H1 (cell line): Measurements from ENCODE around the gene RAB9B. TPM values are rescaled to one million over a fixed set of nuclear protein-coding genes. Genes with fewer than 3 reads are reported as not detected.

ENCODE experiments used
- ASH2L ChIP-seq: fragments of 200-600, 300-600 bp; sonication (generic); IDR thresholded peaks from one replicate; pipeline ENCODE4 v1.7.1; 2017; ENCODE audit warnings: low read length
- ATF2 ChIP-seq: IDR thresholded peaks from 2 replicates; pipeline ENCODE4 v1.6.1; 2012; ENCODE audit warnings: low read length, inconsistent platforms
- EP300 ChIP-seq, 2 experiments: IDR thresholded peaks; 1 replicate in 1 of 2; 2 replicates in 1 of 2; pipeline ENCODE4 v1.6.1; 2011 to 2012; ENCODE audit warnings: low read depth in 2 of 2, low read length in 2 of 2, mild to moderate bottlenecking in 2 of 2, borderline replicate concordance in 1 of 2, inconsistent platforms in 1 of 2, moderate library complexity in 1 of 2
- JUND ChIP-seq: IDR thresholded peaks from 2 replicates; pipeline ENCODE4 v1.6.1; 2011; ENCODE audit warnings: mild to moderate bottlenecking, improper control_type of control experiment, low read length
- POU5F1 ChIP-seq: IDR thresholded peaks from 2 replicates; pipeline ENCODE4 v1.6.1; 2011; ENCODE audit warnings: low read depth, mild to moderate bottlenecking, low read length, moderate library complexity
- RNF2 ChIP-seq: fragments of 200-900, 300-1000 bp; sonication (generic); IDR thresholded peaks from 2 replicates; pipeline ENCODE4 v1.7.1; 2016; ENCODE audit warnings: borderline replicate concordance, low read depth, mild to moderate bottlenecking, antibody characterized with exemption, low read length; ENCODE audit not compliant: poor library complexity, severe bottlenecking; ENCODE audit errors: missing control alignments
- TCF12 ChIP-seq: IDR thresholded peaks from 2 replicates; pipeline ENCODE4 v1.6.1; 2011; ENCODE audit warnings: low read depth, mild to moderate bottlenecking, low read length
- polyA plus RNA-seq, 7 experiments: library from polyadenylated mRNA; depleted of rRNA in 3 of 7; stranded (reverse) in 5 of 7; unstranded in 2 of 7; fragments of >200 nt in 5 of 7; fragments of 200-250 nt in 2 of 7; gene quantifications; 1 replicate in 5 of 7; 2 replicates in 1 of 7; 4 replicates in 1 of 7; pipeline versions ENCODE4 v1.2.1 to v1.2.3, GENCODE V29; 2011 to 2013; ENCODE audit warnings: missing spikeins in 2 of 7, mixed read lengths in 2 of 7
- total RNA-seq: library from RNA; stranded (reverse); fragmentation: NEBNext Ultra II Directional; extraction: Animal tissue kit (Norgen Biotek cat#: 25700); gene quantifications from 2 replicates; pipeline ENCODE4 v1.2.1, GENCODE V29; 2021

RAB9B gene
- total and polyA plus RNA-seq, 2 of the 8 experiments (the other 6 are each of a cell fraction or from before 2014, with no cell fraction given), result 0.26 to 0.56 TPM

GRCh38 chrX:103780336-103781061, 51.6 kb downstream of the RAB9B start (continued):
- TF ChIP-seq ATF2 (no peak), JUND (no peak), POU5F1 (no peak), EP300 (IDR thresholded peaks at IDR 0.05; ENCODE audit: borderline replicate concordance in 1 of 2, low read depth in 2 of 2, low read length in 2 of 2) (no peak), ASH2L (no peak), TCF12 (no peak), RNF2 (no peak)
